Islet of Langerhans (tissue), 1 donor: ENCODE measurements around the gene ADSS2.

Experiments used
- FAIRE-seq: peaks from one replicate; lab custom pipeline; 2011; peaks lifted over from hg19 to GRCh38; lab: Jason Lieb, UNC

The ADSS2 gene

GRCh38 chr1:244445320-244446181 is 6.2 kb downstream of the ADSS2 start:
- peak; percentile 65 for FAIRE-seq

GRCh38 chr1:244444854-244445253 is 6.9 kb downstream of the ADSS2 start:
- FAIRE-seq = no peak

- FAIRE-seq = no peak
Observed at GRCh38 chr1:244442850-244443249, 8.9 kb downstream of the ADSS2 start.

GRCh38 chr1:244439391-244440032 is 12.2 kb downstream of the ADSS2 start:
- FAIRE-seq = no peak

- no peak for FAIRE-seq
Observed at GRCh38 chr1:244437086-244437468, 14.6 kb downstream of the ADSS2 start.

GRCh38 chr1:244436336-244437085 is 15.2 kb downstream of the ADSS2 start:
- FAIRE-seq = peak; percentile 88

- FAIRE-seq = no peak
Observed at GRCh38 chr1:244435562-244436205, 16.0 kb downstream of the ADSS2 start.

- FAIRE-seq = no peak
Observed at GRCh38 chr1:244431166-244431565, 20.5 kb downstream of the ADSS2 start.

- FAIRE-seq = no peak
Observed at GRCh38 chr1:244429818-244430217, 21.9 kb downstream of the ADSS2 start.

- FAIRE-seq = no peak
Observed at GRCh38 chr1:244427647-244428046, 24.1 kb downstream of the ADSS2 start.

GRCh38 chr1:244424649-244425334 is 26.9 kb downstream of the ADSS2 start:
- no peak for FAIRE-seq

- FAIRE-seq = no peak
Observed at GRCh38 chr1:244422174-244422573, 29.5 kb downstream of the ADSS2 start.

GRCh38 chr1:244419024-244419423 is 32.7 kb downstream of the ADSS2 start:
- no peak for FAIRE-seq

GRCh38 chr1:244414543-244414942 is 37.2 kb downstream of the ADSS2 start:
- FAIRE-seq = no peak

GRCh38 chr1:244413736-244414135 is 38.0 kb downstream of the ADSS2 start:
- FAIRE-seq = no peak

GRCh38 chr1:244412176-244412575 is 39.5 kb downstream of the ADSS2 start:
- no peak for FAIRE-seq

GRCh38 chr1:244409701-244410100 is 42.0 kb downstream of the ADSS2 start:
- no peak for FAIRE-seq

- FAIRE-seq = no peak
Observed at GRCh38 chr1:244406337-244406736, 45.4 kb downstream of the ADSS2 start.

- no peak for FAIRE-seq
Observed at GRCh38 chr1:244405856-244406255, 45.9 kb downstream of the ADSS2 start.

- FAIRE-seq = no peak
Observed at GRCh38 chr1:244403431-244403830, 48.3 kb downstream of the ADSS2 start.

GRCh38 chr1:244400974-244401373 is 50.7 kb downstream of the ADSS2 start:
- FAIRE-seq = no peak

GRCh38 chr1:244397131-244397530 is 54.6 kb downstream of the ADSS2 start:
- no peak for FAIRE-seq
